Mucosa of descending colon (tissue), 3 donors: ENCODE data around the gene SLC16A5. TPM values are rescaled to one million over a fixed set of nuclear protein-coding genes. Genes with fewer than 3 reads are reported as not detected.
"Not testable (repeated sequence)": the region's sequence is repeated elsewhere in the genome, so short reads cannot be mapped to it uniquely, and the experiment has no call there.

Experiments used
- ATAC-seq: fragments of 200-7000 bp; cut with Tn5 transposase; one replicate; pipeline ENCODE4 v1.9.1; 2020; ENCODE audit warnings: mild to moderate bottlenecking, moderate library complexity
- DNase-seq, 3 donors: peaks; one replicate each; pipeline ENCODE4 v3.0.0-alpha.2; 2020
- H3K36me3 ChIP-seq: fragments of 200-600 bp; one replicate; pipeline ENCODE4 v1.8.0; 2021; ENCODE audit warnings: low read depth, mild to moderate bottlenecking
- H3K4me1 ChIP-seq: fragments of 200-600 bp; one replicate; pipeline ENCODE4 v1.8.0; 2021; ENCODE audit warnings: low read depth, mild to moderate bottlenecking
- H3K4me3 ChIP-seq: fragments of 200-600 bp; one replicate; pipeline ENCODE4 v1.8.0; 2021; ENCODE audit warnings: mild to moderate bottlenecking
- H3K9me3 ChIP-seq: fragments of 200-600 bp; one replicate; pipeline ENCODE4 v1.8.0; 2021; ENCODE audit warnings: mild to moderate bottlenecking
- intact Hi-C, 2 donors: fragments of 100-400 bp; cut with DNase I in 1 of 2; cut with micrococcal nuclease in 1 of 2; formaldehyde crosslinking; loops; one replicate each; pipeline versions ENCODE4 v1.11.0 to v1.11.1; 2022; cut with DNase I, micrococcal nuclease
- total RNA-seq, 3 donors: library from RNA; stranded (reverse); fragmentation: NEBNext Ultra II Directional in 2 of 3; extraction: Animal tissue kit (Norgen Biotek cat#: 25700) in 2 of 3; gene quantifications; one replicate each; pipeline versions ENCODE4 v1.2.1 to v1.2.4, GENCODE V29; 2021 to 2023
- TF ChIP-seq, protein P1 (sequence below): fragments of 200-600 bp; IDR thresholded peaks from one replicate; pipeline ENCODE4 v1.8.0; 2022; ENCODE audit warnings: antibody characterized with exemption, mild to moderate bottlenecking
- donor health status: DM: no; HTN: no; CAD: no; lungs with moderate emphysema.
- donor health status: DM: no; HTN: no; CAD: no.
- donor health status: DM: no; HTN: yes; CAD: no.

The SLC16A5 gene
- total RNA-seq, 3 donors from 2014 or later: 18.2 to 58.8 (median 26.4) TPM

DNA sequence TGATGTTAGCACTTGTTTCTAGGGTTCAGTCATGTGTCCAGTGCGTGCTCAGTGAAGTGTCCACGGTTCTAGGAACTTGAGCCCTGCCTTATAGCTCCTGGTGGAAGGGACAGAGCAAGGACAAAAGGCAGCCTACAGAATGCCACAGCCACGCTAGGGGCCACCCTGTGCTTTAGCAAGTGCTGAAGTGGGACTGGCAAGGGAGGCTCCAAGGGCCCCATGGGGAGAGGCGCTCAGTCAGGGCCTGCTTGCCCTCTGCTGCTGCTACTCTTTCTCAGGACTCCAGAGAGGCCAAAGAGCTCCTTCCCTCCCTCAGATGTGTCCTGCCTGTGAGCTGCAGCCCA is 37.0 kb downstream of the SLC16A5 start:
- TF ChIP-seq, protein P1, sequence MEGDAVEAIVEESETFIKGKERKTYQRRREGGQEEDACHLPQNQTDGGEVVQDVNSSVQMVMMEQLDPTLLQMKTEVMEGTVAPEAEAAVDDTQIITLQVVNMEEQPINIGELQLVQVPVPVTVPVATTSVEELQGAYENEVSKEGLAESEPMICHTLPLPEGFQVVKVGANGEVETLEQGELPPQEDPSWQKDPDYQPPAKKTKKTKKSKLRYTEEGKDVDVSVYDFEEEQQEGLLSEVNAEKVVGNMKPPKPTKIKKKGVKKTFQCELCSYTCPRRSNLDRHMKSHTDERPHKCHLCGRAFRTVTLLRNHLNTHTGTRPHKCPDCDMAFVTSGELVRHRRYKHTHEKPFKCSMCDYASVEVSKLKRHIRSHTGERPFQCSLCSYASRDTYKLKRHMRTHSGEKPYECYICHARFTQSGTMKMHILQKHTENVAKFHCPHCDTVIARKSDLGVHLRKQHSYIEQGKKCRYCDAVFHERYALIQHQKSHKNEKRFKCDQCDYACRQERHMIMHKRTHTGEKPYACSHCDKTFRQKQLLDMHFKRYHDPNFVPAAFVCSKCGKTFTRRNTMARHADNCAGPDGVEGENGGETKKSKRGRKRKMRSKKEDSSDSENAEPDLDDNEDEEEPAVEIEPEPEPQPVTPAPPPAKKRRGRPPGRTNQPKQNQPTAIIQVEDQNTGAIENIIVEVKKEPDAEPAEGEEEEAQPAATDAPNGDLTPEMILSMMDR: no peak
- Histone ChIP-seq H3K36me3 (no peaks in the 10 kb centered on the region), H3K4me1 (peaks cover 52% of the 10 kb centered on the region), H3K4me3 (no peak overlapping the region), H3K9me3 (no peaks in the 10 kb centered on the region)
- DNase-seq: peak in 2 of 3 donors; percentile 29 to 49
- peak; percentile 13 for ATAC-seq
- intact Hi-C loops: no loop called here

DNA sequence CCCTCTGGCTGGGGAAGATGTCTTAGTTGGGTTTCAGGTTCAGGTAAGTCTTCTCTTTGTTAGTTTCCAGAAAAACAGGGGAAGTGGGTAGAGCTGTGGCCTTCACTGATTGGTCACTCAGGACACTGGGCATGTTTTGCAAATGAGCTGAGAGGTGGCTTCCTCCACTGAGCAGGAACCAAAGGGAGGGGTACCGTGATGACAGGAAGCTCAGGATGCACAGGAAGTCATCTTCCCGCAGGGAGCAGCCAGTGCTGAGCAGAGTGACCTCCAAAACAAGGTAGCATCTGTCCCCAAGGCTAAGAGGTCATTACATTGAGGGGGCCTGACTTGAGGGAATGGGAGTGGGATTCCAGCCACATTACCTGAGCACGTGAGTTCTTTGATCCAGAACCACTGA is 38.2 kb downstream of the SLC16A5 start:
- Histone ChIP-seq H3K4me3 (no peak overlapping the region), H3K36me3 (no peaks in the 10 kb centered on the region), H3K9me3 (no peaks in the 10 kb centered on the region), H3K4me1 (peaks cover 56% of the 10 kb centered on the region)
- intact Hi-C loops: no loop called here
- ATAC-seq (no peak), DNase-seq (no peak)
- TF ChIP-seq, protein P1: no peak

DNA sequence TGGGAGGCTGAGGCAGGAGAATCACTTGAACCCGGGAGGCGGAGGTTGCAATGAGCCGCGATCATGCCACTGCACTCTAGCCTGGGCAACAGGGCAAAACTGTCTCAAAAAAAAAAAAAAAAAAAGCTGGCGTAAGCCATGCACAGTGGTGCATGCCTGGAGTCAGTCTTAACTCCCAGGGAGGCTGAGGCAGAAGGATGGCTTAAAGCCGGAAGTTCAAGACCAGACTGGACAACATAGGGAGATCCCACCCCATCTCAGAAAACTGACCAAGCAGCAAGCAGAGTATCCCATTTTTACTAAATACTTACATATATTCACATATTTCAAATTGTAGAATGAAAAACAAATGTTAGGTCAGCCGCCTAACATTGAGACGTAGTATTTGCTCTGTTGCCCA is 39.2 kb downstream of the SLC16A5 start:
- peaks cover 58% of the 10 kb centered on the region for H3K4me1 ChIP-seq
- H3K36me3 ChIP-seq: no peaks in the 10 kb centered on the region
- DNase-seq: no peak
- H3K9me3 ChIP-seq: no peaks in the 10 kb centered on the region
- TF ChIP-seq, protein P1: no peak
- H3K4me3 ChIP-seq: no peak overlapping the region
- no peak for ATAC-seq
- intact Hi-C loops: no loop called here

DNA sequence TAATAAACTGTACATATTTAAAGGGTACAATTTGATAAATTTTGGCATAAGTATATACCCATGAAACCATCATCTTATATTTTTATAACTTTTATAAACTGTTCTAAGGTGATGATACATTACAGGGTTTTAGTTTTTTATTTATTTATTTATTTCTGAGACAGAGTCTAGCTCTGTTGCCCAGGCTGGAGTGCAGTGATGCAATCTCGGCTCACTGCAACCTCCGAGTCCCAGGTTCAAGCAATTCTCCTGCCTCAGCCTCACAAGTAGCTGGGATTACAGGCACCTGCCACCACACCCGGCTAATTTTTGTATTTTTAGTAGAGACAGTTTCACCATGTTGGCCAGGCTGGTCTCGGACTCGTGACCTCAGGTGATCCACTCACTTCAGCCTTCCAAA is 40.2 kb downstream of the SLC16A5 start:
- peaks cover 59% of the 10 kb centered on the region for H3K4me1 ChIP-seq
- H3K36me3 ChIP-seq, H3K4me3 ChIP-seq, H3K9me3 ChIP-seq, ATAC-seq, intact Hi-C loops: not testable (repeated sequence)
- DNase-seq: peak in 1 of 3 donors; percentile 39

DNA sequence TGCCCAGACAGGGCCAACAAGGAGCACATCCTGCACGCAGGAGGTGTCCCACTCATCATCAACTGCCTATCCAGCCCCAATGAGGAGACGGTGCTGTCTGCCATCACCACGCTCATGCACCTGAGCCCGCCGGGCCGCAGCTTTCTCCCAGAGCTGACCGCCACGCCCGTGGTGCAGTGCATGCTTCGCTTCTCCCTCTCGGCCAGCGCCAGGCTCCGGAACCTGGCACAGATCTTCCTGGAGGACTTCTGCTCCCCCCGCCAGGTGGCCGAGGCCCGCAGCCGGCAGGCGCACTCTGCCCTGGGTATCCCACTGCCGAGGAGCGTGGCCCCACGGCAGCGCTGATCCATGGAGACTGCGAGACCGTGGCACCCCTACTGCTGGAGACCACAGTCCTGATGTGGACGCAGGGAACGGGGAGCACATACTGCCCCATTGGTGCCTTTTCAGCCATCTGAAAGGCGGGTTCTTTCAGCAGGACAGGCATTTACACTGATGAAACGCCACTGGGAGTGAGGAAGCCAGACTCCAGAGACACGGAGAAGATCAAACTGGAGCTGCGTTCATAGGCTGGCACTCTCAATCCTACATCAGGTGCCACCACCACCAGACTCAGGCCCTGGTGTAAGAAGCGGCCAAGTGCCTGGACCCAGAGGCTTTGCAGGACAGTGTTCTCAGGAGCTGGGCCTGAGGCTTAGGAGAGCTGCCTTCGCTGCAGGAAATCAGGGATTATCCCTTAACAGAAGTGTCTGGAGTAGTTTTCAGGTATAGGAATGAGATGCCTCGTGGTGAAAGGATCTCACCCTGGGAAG is 41.1 kb downstream of the SLC16A5 start:
- no peaks in the 10 kb centered on the region for H3K9me3 ChIP-seq
- no peaks in the 10 kb centered on the region for H3K36me3 ChIP-seq
- H3K4me3 ChIP-seq: no peak overlapping the region
- TF ChIP-seq, protein P1: no peak
- H3K4me1 ChIP-seq: peaks cover 53% of the 10 kb centered on the region
- no peak for DNase-seq
- intact Hi-C loops: no loop called here
- ATAC-seq: no peak

DNA sequence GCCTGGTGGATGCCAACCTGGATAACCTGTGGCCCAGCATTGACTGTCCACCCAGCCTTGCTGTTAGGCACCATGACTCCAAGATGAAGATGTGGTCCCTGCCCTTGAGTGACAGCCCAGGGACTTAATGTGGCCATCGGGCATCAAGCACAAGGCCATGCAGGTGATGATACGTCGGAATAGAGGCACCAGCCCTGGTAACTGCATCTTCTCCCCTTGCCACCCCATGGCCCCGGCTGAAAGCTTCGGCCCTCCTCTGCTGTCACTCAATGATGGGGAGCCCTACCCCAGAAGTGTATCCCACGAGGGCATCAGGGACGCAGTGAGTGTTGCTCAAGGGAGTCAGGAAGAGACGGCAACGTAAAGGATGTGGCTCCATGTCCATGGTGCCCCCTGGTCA is 41.8 kb downstream of the SLC16A5 start:
- H3K36me3 ChIP-seq: no peaks in the 10 kb centered on the region
- peaks cover 47% of the 10 kb centered on the region for H3K4me1 ChIP-seq
- TF ChIP-seq, protein P1: no peak
- ATAC-seq (no peak), DNase-seq (no peak)
- H3K9me3 ChIP-seq: no peaks in the 10 kb centered on the region
- intact Hi-C loops: no loop called here
- no peak overlapping the region for H3K4me3 ChIP-seq
